Measurements from ENCODE around the gene HS3ST5. TPM values are rescaled to one million over a fixed set of nuclear protein-coding genes. Genes with fewer than 3 reads are reported as not detected.

The HS3ST5 gene
- total RNA-seq, 1 experiment from 2014 or later = not detected

GRCh38 chr6:114253431-114253830 is 89.4 kb downstream of the HS3ST5 start:
- Histone ChIP-seq H3K4me3 (replicated peaks in 1 of 2; ENCODE audit: low read depth in 1 of 2, low read length in 2 of 2) (no peak overlapping the region), H4K20me1 (ENCODE audit: insufficient read depth) (no peaks in the 10 kb centered on the region), H3K27ac (ENCODE audit: low read depth, low read length) (no peak overlapping the region), H2AFZ (ENCODE audit: low read depth, low read length, poor library complexity, severe bottlenecking) (no peak overlapping the region), H3K4me1 (ENCODE audit: control insufficient read depth in 1 of 2, insufficient read depth in 2 of 2, low read length in 2 of 2) (no peaks in the 10 kb centered on the region), H3K9me2 (ENCODE audit: insufficient read depth) (no peaks in the 10 kb centered on the region), H3K9me3 (ENCODE audit: control insufficient read depth in 1 of 2, insufficient read depth in 1 of 2, low read depth in 1 of 2, low read length in 2 of 2) (no peaks in the 10 kb centered on the region), H3K79me2 (ENCODE audit: insufficient read depth, low read length) (no peaks in the 10 kb centered on the region), H3K4me2 (ENCODE audit: low read length) (no peak overlapping the region), H3K9ac (ENCODE audit: low read length) (no peak overlapping the region), H3K27me3 (ENCODE audit: insufficient read depth, low read length) (peaks cover 27% of the 10 kb centered on the region; the same call in 1 of the 2 replicates), H3K36me3 (ENCODE audit: control insufficient read depth in 1 of 2, insufficient read depth in 2 of 2, low read length in 2 of 2) (no peaks in the 10 kb centered on the region)
- DNase-seq (ENCODE audit: low read depth, low spot score) (no peak), ATAC-seq (no peak)
- RAD21 ChIA-PET (ENCODE audit: low non-redundant PET in 1 of 2, low total read pairs in 2 of 2, uncharacterized antibody in 2 of 2, unreplicated experiment in 2 of 2) = no interaction called here
- BruUV-seq (replicated peaks) = no TSS peak
- POLR2A ChIA-PET = no interaction called here
- CTCF ChIA-PET = no interaction called here
- no peak for TF ChIP-seq EZH2 (IDR thresholded peaks at IDR 0.05)
- TF ChIP-seq MAX (IDR thresholded peaks at IDR 0.05) = no peak
- no peak for TF ChIP-seq CBX3 (IDR thresholded peaks at IDR 0.05; ENCODE audit: low read depth)
- TF ChIP-seq ATF3 (IDR thresholded peaks at IDR 0.05) = no peak
- intact Hi-C loops (cut with micrococcal nuclease) = no loop called here

GRCh38 chr6:114249522-114249921 is 93.3 kb downstream of the HS3ST5 start:
- ChIA-PET RAD21 (ENCODE audit: low non-redundant PET in 1 of 2, low total read pairs in 2 of 2, uncharacterized antibody in 2 of 2, unreplicated experiment in 2 of 2) (no interaction called here), POLR2A (no interaction called here)
- H3K9me3 ChIP-seq (ENCODE audit: control insufficient read depth in 1 of 2, insufficient read depth in 1 of 2, low read depth in 1 of 2, low read length in 2 of 2) = no peaks in the 10 kb centered on the region
- TF ChIP-seq ZBTB33 (IDR thresholded peaks at IDR 0.05; ENCODE audit: extremely low read depth, insufficient replicate concordance, low read length) (no peak), CEBPB (IDR thresholded peaks at IDR 0.05; ENCODE audit: low read depth) (no peak), FOSL1 (IDR thresholded peaks at IDR 0.05; ENCODE audit: low read depth) (no peak), EZH2 (IDR thresholded peaks at IDR 0.05) (no peak), JUND (IDR thresholded peaks at IDR 0.05) (no peak), YY1 (IDR thresholded peaks at IDR 0.05; ENCODE audit: extremely low read depth, insufficient replicate concordance, low read depth, low read length) (no peak), REST (IDR thresholded peaks at IDR 0.05; ENCODE audit: low read depth) (no peak), EGR1 (IDR thresholded peaks at IDR 0.05; ENCODE audit: low read depth) (no peak), EZH2phosphoT487 (IDR thresholded peaks at IDR 0.05; ENCODE audit: borderline replicate concordance) (no peak), MAX (IDR thresholded peaks at IDR 0.05) (no peak), ELF1 (IDR thresholded peaks at IDR 0.05; ENCODE audit: borderline replicate concordance, low read depth) (no peak), SRF (IDR thresholded peaks at IDR 0.05; ENCODE audit: low read depth) (no peak), SIN3A (IDR thresholded peaks at IDR 0.05; ENCODE audit: low read depth) (no peak), ZFX (IDR thresholded peaks at IDR 0.05) (no peak), POLR2AphosphoS5 (IDR thresholded peaks at IDR 0.05; ENCODE audit: low read depth, low read length) (no peak)

More at GRCh38 chr6:114249522-114249921, 93.3 kb downstream of the HS3ST5 start:
- Histone ChIP-seq H3K4me2 (ENCODE audit: low read length) (no peak overlapping the region), H3K27me3 (ENCODE audit: insufficient read depth, low read length) (peaks cover 37% of the 10 kb centered on the region; the same call in 1 of the 2 replicates), H3K4me1 (ENCODE audit: control insufficient read depth in 1 of 2, insufficient read depth in 2 of 2, low read length in 2 of 2) (no peaks in the 10 kb centered on the region), H3K9me2 (ENCODE audit: insufficient read depth) (no peaks in the 10 kb centered on the region), H4K20me1 (ENCODE audit: insufficient read depth) (no peaks in the 10 kb centered on the region), H3K36me3 (ENCODE audit: control insufficient read depth in 1 of 2, insufficient read depth in 2 of 2, low read length in 2 of 2) (no peaks in the 10 kb centered on the region), H2AFZ (ENCODE audit: low read depth, low read length, poor library complexity, severe bottlenecking) (no peak overlapping the region), H3K9ac (ENCODE audit: low read length) (no peak overlapping the region), H3K79me2 (ENCODE audit: insufficient read depth, low read length) (no peaks in the 10 kb centered on the region), H3K27ac (ENCODE audit: low read depth, low read length) (no peak overlapping the region), H3K4me3 (replicated peaks in 1 of 2; ENCODE audit: low read depth in 1 of 2, low read length in 2 of 2) (no peak overlapping the region)
- intact Hi-C loops (cut with micrococcal nuclease) = no loop called here
- DNase-seq (ENCODE audit: low read depth, low spot score) = no peak
- no peak for ATAC-seq
- no TSS peak for BruUV-seq (replicated peaks)
- CTCF ChIA-PET = no interaction called here

Data from HCT116 (cell line).